Ectodermal cell (in vitro differentiated cells): ENCODE results near the gene CLCNKA.
"Not testable (repeated sequence)": the region's sequence is repeated elsewhere in the genome, so short reads cannot be mapped to it uniquely, and the experiment has no call there.

Source experiments
- H3K27ac ChIP-seq: 2 replicates; pipeline ENCODE4 v1.7.0; 2013; ENCODE audit warnings: mild to moderate bottlenecking, low read depth, low read length; ENCODE audit not compliant: insufficient read depth, poor library complexity, severe bottlenecking
- H3K27me3 ChIP-seq: 2 replicates; pipeline ENCODE4 v1.7.0; 2013; ENCODE audit warnings: mild to moderate bottlenecking, low read length; ENCODE audit not compliant: insufficient read depth, control insufficient read depth, poor library complexity, severe bottlenecking
- H3K36me3 ChIP-seq: one replicate; pipeline ENCODE4 v1.7.0; 2013; ENCODE audit warnings: low read length; ENCODE audit not compliant: control insufficient read depth, insufficient read depth
- H3K4me1 ChIP-seq: one replicate; pipeline ENCODE4 v1.7.0; 2013; ENCODE audit warnings: low read length; ENCODE audit not compliant: control insufficient read depth, insufficient read depth
- H3K4me3 ChIP-seq: 2 replicates; pipeline ENCODE4 v1.7.0; 2013; ENCODE audit warnings: low read depth, low read length, control low read depth; ENCODE audit not compliant: insufficient read depth
- H3K9me3 ChIP-seq: 2 replicates; pipeline ENCODE4 v1.7.0; 2013; ENCODE audit warnings: mild to moderate bottlenecking, low read length, moderate library complexity; ENCODE audit not compliant: control insufficient read depth
- WGBS, 2 experiments: methylation state at CpG; one replicate each; pipeline ENCODE4 v1.1.7; 2013; ENCODE audit warnings: missing lambda C conversion rate in 2 of 2; 5-methylcytosine and 5-hydroxymethylcytosine counted together

CLCNKA gene

GRCh38 chr1:15997637-15998280 lies 24.1 kb upstream of the CLCNKA start:
- WGBS, 2 experiments, result 90 to 91% methylated on average over 9 of the region's 9 CpGs
- no peak overlapping the region for H3K4me3 ChIP-seq
- no peaks in the 10 kb centered on the region for H3K36me3 ChIP-seq
- H3K4me1 ChIP-seq, result no peaks in the 10 kb centered on the region
- peaks cover 46% of the 10 kb centered on the region for H3K27me3 ChIP-seq
- H3K27ac ChIP-seq, result no peak overlapping the region
- no peaks in the 10 kb centered on the region for H3K9me3 ChIP-seq

- Histone ChIP-seq H3K4me3 (no peak overlapping the region), H3K27me3 (peaks cover 56% of the 10 kb centered on the region)
- WGBS, 2 experiments, result 91 to 94% methylated on average over 11 of the region's 11 CpGs
Measured at GRCh38 chr1:15998929-15999328, 22.9 kb upstream of the CLCNKA start.

GRCh38 chr1:16001274-16001673 lies 20.6 kb upstream of the CLCNKA start:
- H3K4me3 ChIP-seq, H3K36me3 ChIP-seq, H3K9me3 ChIP-seq, H3K27ac ChIP-seq, H3K4me1 ChIP-seq: not testable (repeated sequence)
- H3K27me3 ChIP-seq, result peaks cover 79% of the 10 kb centered on the region
- 90 to 94% methylated on average over 10 of the region's 10 CpGs for WGBS, 2 experiments

More at GRCh38 chr1:15998929-15999328, 22.9 kb upstream of the CLCNKA start:
- Histone ChIP-seq H3K4me1 (peaks cover 3% of the 10 kb centered on the region), H3K27ac (no peak overlapping the region), H3K36me3 (no peaks in the 10 kb centered on the region), H3K9me3 (no peaks in the 10 kb centered on the region)

GRCh38 chr1:16005597-16005996 lies 16.2 kb upstream of the CLCNKA start:
- Histone ChIP-seq H3K9me3 (no peaks in the 10 kb centered on the region), H3K27ac (no peak overlapping the region), H3K4me3 (no peak overlapping the region), H3K36me3 (no peaks in the 10 kb centered on the region), H3K27me3 (peaks cover 72% of the 10 kb centered on the region), H3K4me1 (peaks cover 4% of the 10 kb centered on the region)
- 88 to 92% methylated on average over 5 of the region's 5 CpGs for WGBS, 2 experiments

GRCh38 chr1:16006010-16006409 lies 15.8 kb upstream of the CLCNKA start:
- H3K9me3 ChIP-seq, result no peaks in the 10 kb centered on the region
- WGBS, 2 experiments, result 87 to 89% methylated on average over 11 of the region's 11 CpGs
- no peak overlapping the region for H3K27ac ChIP-seq
- peaks cover 71% of the 10 kb centered on the region for H3K27me3 ChIP-seq
- no peak overlapping the region for H3K4me3 ChIP-seq
- H3K36me3 ChIP-seq, result no peaks in the 10 kb centered on the region
- H3K4me1 ChIP-seq, result peaks cover 4% of the 10 kb centered on the region

- WGBS, 2 experiments, result 73 to 78% methylated on average over 9 of the region's 9 CpGs
- H3K4me1 ChIP-seq, result peaks cover 4% of the 10 kb centered on the region
Measured at GRCh38 chr1:16006552-16007485, 15.0 kb upstream of the CLCNKA start.

GRCh38 chr1:16007671-16008341 lies 14.0 kb upstream of the CLCNKA start:
- Histone ChIP-seq H3K4me3 (no peak overlapping the region), H3K36me3 (no peaks in the 10 kb centered on the region), H3K4me1 (peaks cover 7% of the 10 kb centered on the region), H3K27me3 (peaks cover 70% of the 10 kb centered on the region), H3K27ac (no peak overlapping the region), H3K9me3 (no peaks in the 10 kb centered on the region)
- WGBS, 2 experiments, result 85 to 86% methylated on average over 6 of the region's 6 CpGs

More at GRCh38 chr1:16006552-16007485, 15.0 kb upstream of the CLCNKA start:
- H3K9me3 ChIP-seq, result no peaks in the 10 kb centered on the region
- no peaks in the 10 kb centered on the region for H3K36me3 ChIP-seq
- H3K4me3 ChIP-seq, result no peak overlapping the region
- H3K27ac ChIP-seq, result no peak overlapping the region
- peaks cover 70% of the 10 kb centered on the region for H3K27me3 ChIP-seq

- Histone ChIP-seq H3K4me1 (peaks cover 8% of the 10 kb centered on the region), H3K36me3 (no peaks in the 10 kb centered on the region), H3K4me3 (no peak overlapping the region), H3K9me3 (no peaks in the 10 kb centered on the region), H3K27ac (no peak overlapping the region), H3K27me3 (peaks cover 71% of the 10 kb centered on the region)
- 1 to 3% methylated on average over 4 of the region's 4 CpGs for WGBS, 2 experiments
Measured at GRCh38 chr1:16009030-16009460, 12.8 kb upstream of the CLCNKA start.

GRCh38 chr1:16009678-16010077 lies 12.2 kb upstream of the CLCNKA start:
- 92 to 95% methylated on average over 11 of the region's 11 CpGs for WGBS, 2 experiments
- Histone ChIP-seq H3K27me3 (peaks cover 71% of the 10 kb centered on the region), H3K9me3 (no peaks in the 10 kb centered on the region), H3K27ac (no peak overlapping the region), H3K36me3 (no peaks in the 10 kb centered on the region), H3K4me1 (peaks cover 8% of the 10 kb centered on the region), H3K4me3 (no peak overlapping the region)

- Histone ChIP-seq H3K27me3 (peaks cover 60% of the 10 kb centered on the region), H3K36me3 (no peaks in the 10 kb centered on the region), H3K4me1 (peaks cover 8% of the 10 kb centered on the region), H3K27ac (no peak overlapping the region), H3K9me3 (no peaks in the 10 kb centered on the region), H3K4me3 (no peak overlapping the region)
- WGBS, 2 experiments, result 91 to 94% methylated on average over 3 of the region's 3 CpGs
Measured at GRCh38 chr1:16010837-16011236, 11.0 kb upstream of the CLCNKA start.
